GM19455 (cell line): ENCODE data around the gene ZNF618.
A peak's percentile ranks its signal among the peaks of the same experiment; 100 is the strongest.
"Not testable (repeated sequence)": the region's sequence is repeated elsewhere in the genome, so short reads cannot be mapped to it uniquely, and the experiment has no call there.

Experiments used
- ATAC-seq: cut with Tn5 transposase; IDR thresholded peaks from one replicate; pipeline ENCODE4 v1.9.1; 2021; ENCODE audit not compliant: unreplicated experiment

The ZNF618 gene

GRCh38 chr9:114077162-114077837, 201.2 kb downstream of the ZNF618 start:
- no peak for ATAC-seq

GRCh38 chr9:114078021-114078780, 202.1 kb downstream of the ZNF618 start, which contains the start of gene AMBP:
TSS of gene AMBP (minus strand) at chr9:114078300. CDS start at chr9:114078209, 91 bp downstream.
- no peak for ATAC-seq

GRCh38 chr9:114078781-114079156, 202.7 kb downstream of the ZNF618 start:
- ATAC-seq, result no peak

GRCh38 chr9:114080195-114080772, 204.2 kb downstream of the ZNF618 start:
- ATAC-seq, result no peak

GRCh38 chr9:114080773-114081440, 204.8 kb downstream of the ZNF618 start:
- ATAC-seq, result no peak

- ATAC-seq, result no peak
Observed at GRCh38 chr9:114081441-114082016, 205.4 kb downstream of the ZNF618 start.

GRCh38 chr9:114082017-114082762, 206.1 kb downstream of the ZNF618 start:
- ATAC-seq, result peak; percentile 84

- not testable (repeated sequence) for ATAC-seq
Observed at GRCh38 chr9:114082763-114083412, 206.8 kb downstream of the ZNF618 start.

GRCh38 chr9:114083666-114084065, 207.6 kb downstream of the ZNF618 start:
- no peak for ATAC-seq

- no peak for ATAC-seq
Observed at GRCh38 chr9:114084282-114085073, 208.4 kb downstream of the ZNF618 start.

GRCh38 chr9:114085387-114085789, 209.3 kb downstream of the ZNF618 start:
- no peak for ATAC-seq

GRCh38 chr9:114086009-114086408, 209.9 kb downstream of the ZNF618 start:
- ATAC-seq, result no peak

- ATAC-seq, result no peak
Observed at GRCh38 chr9:114086607-114087006, 210.5 kb downstream of the ZNF618 start.

GRCh38 chr9:114087721-114088120, 211.6 kb downstream of the ZNF618 start:
- ATAC-seq, result no peak

GRCh38 chr9:114088571-114089170, 212.6 kb downstream of the ZNF618 start:
- no peak for ATAC-seq

GRCh38 chr9:114089206-114089840, 213.2 kb downstream of the ZNF618 start:
- no peak for ATAC-seq

- no peak for ATAC-seq
Observed at GRCh38 chr9:114090798-114091197, 214.7 kb downstream of the ZNF618 start.

GRCh38 chr9:114091711-114092110, 215.6 kb downstream of the ZNF618 start:
- ATAC-seq, result no peak
